GM18951 (cell line): Measurements from ENCODE around the gene IGBP1.

ENCODE experiments used
- POLR2A ChIP-seq: IDR thresholded peaks from 4 replicates; pipeline ENCODE4 v1.6.1; 2011; ENCODE audit warnings: mild to moderate bottlenecking; ENCODE audit not compliant: insufficient read length, insufficient read depth; ENCODE audit errors: extremely low read depth
- in situ Hi-C: fragments of 300-500 bp; cut with MboI; formaldehyde crosslinking; loops from one replicate; pipeline ENCODE4 v1.12.0; 2022; ENCODE audit warnings: low sequenced_read_pairs, mixed read lengths, inconsistent platforms; ENCODE audit not compliant: unreplicated experiment

Gene IGBP1

GRCh38 chrX:70128071-70128470 lies 5.2 kb upstream of the IGBP1 start:
- in situ Hi-C loops: no loop called here
- no peak for TF ChIP-seq POLR2A

DNA sequence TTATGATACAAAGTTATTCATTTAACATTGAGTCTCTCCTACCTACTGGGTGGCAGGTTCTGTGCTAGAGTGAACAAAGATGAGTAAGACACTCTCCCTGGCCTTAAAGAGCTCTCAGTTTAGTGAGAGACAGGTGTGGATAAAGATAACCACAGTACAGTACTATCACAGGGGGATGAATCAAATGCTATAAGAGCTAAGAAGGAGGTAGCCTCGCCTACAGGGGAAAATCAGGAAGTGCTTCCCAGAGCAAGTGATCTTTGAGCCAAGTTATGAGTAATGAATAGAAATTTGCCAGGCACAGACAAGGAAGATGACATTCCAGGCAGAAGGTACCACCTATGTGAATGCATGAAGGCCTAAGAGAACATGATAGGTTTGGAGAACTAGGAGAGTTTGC lies 3.4 kb upstream of the IGBP1 start:
- in situ Hi-C loops: no loop called here
- no peak for TF ChIP-seq POLR2A

DNA sequence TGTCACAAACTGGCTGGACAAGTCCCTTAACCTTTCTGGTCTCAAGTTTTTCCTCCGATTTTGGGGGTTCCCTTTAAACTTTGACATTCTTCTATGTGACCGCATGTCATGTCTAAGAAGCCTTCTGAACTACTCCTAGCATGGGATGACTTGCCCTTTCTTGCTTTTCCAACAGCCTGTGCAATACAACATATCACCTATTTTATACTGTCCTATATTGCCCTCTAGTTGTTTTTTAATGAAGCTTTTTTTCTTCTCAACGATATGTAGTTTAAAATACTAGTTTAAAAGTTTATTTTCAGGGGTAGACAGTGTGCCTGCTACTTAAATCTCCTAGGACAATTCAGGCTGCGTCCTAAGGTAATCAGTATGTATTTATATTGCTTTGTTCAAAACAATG lies 1.0 kb upstream of the IGBP1 start:
- TF ChIP-seq POLR2A: no peak
- in situ Hi-C loops: no loop called here

DNA sequence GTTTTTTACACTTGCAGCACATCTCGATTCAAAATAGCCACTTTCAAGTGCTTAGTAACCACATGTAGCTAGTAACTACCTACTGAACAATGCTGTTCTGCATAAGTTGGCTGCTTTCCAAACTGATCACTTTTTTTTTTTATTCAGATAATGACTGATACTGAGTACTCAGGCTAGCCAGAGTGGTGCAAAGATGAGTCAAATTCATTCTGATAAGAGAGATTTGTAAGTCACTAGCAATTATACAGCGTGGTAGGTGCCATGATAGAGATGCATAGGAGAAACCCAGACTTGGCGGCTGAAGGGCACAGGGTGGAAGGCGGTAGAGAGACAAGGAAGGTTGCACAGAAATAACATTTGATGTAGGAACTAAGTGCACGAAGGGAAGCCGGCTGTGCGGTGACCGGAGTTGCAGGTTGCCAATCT lies 357 bp upstream of the IGBP1 start:
- in situ Hi-C loops: no loop called here
- TF ChIP-seq POLR2A: no peak

GRCh38 chrX:70134116-70134477 lies 850 bp downstream of the IGBP1 start:
- no peak for TF ChIP-seq POLR2A
- in situ Hi-C loops: no loop called here

- no peak for TF ChIP-seq POLR2A
- in situ Hi-C loops: no loop called here
These were observed 5.4 kb downstream of the IGBP1 start for GRCh38 chrX:70138622-70139021.

DNA sequence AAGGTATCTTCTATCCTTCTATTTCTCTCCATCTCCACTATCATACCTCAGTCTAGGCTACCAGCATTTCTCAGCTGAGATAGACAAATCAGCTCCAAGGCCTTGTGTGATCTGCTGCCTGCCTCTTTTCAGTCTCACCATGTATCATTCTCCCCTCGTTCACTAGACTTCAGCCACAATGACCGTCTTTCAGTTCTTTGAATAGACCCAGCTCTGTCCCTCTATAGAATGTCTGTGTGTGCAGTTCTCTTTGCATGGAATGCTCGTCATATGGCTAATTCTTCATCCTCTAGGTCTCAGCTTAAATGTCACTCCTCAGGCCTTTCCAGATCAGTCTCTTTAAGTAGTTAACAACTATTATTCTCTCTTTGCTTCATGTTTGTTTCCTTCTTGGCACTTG lies 6.5 kb downstream of the IGBP1 start:
- TF ChIP-seq POLR2A: no peak
- in situ Hi-C loops: no loop called here

GRCh38 chrX:70141373-70141772 lies 8.1 kb downstream of the IGBP1 start:
- no peak for TF ChIP-seq POLR2A

DNA sequence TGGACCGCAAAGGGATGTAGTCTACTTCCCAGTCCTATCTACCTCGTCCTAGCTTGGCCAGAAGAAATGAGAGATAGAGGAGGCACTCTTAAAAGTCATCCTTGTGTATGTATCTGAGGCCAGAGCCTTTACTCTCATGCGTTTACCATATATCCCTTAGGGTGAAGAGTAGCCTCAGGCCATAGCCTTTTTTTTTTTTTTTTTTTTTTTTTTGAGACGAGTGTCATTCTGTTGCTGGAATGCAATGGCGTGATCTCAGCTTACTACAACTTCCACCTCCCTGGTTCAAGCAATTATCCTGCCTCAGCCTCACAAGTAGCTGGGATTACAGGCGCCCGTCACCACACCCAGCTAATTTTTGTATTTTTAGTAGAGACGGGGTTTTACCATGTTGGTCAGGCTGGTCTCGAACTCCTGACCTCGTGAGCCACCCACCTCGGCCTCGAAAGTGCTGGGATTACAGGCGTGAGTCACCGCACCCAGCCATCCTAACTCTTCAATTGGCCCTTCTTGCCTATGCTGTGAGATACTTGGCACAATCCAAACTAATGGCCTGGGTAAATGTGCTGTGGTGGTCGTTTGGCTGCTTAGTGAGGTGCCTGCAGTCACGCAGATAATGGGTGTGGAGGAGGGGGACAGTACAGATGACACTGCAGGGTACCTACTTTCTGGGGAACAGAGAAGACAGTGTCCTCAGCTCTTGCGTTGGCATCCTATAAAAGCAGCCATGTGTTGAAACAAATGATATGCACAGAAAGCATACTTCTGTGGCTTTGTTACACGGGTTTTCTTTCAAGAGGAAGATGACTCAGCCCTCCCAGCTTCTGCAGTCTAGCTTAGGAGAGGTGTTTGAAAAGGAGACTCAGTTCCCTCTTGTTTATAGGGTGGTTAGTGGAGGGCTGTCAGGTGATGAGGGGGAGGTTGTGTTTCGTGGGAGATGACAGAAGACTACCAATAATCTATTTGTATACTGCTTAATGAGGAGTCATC lies 33.6 kb downstream of the IGBP1 start:
- no peak for TF ChIP-seq POLR2A
- in situ Hi-C loops: no loop called here

More at GRCh38 chrX:70141373-70141772, 8.1 kb downstream of the IGBP1 start:
- in situ Hi-C loops: no loop called here

GRCh38 chrX:70168238-70169188 lies 35.3 kb downstream of the IGBP1 start:
- no peak for TF ChIP-seq POLR2A
- in situ Hi-C loops: no loop called here

DNA sequence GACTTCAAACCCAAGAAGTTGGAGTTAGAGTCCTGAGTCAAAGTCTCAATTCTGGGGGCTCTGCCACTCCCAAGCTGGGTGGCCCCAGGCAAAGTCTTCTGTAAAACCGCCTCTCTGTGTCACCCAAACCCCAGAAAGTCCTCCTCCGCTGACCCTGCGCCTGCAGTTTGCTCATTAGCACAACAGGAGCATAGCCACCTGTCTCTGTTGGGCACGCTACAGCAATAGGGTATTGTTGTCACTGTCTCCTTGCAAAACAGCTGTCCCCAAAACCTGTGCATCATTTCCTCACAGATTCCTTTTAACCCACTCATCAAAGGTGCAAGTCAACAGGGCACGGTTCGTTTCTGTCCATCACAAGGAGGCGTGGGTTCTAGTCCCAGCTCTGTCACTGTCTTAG lies 36.0 kb downstream of the IGBP1 start:
- in situ Hi-C loops: no loop called here
- no peak for TF ChIP-seq POLR2A

DNA sequence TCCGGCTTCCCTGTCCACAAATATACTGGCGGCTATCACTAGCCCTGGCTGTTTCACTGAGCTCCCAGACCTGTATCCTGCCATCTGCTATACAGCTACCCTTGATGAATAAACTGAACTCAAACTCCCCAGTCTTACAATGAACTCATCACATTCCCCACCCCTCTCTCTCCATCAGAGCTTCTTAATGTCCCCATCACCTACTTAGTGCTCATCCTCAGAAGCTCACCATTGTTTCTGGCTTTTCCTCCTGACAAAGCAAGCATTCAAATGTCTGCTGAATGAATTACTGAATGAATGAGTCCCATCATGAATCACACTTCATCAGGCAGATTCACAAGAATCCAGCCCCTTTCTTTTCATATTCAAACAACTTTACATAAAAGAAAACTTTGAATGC lies 38.4 kb downstream of the IGBP1 start:
- in situ Hi-C loops: no loop called here
- TF ChIP-seq POLR2A: no peak

DNA sequence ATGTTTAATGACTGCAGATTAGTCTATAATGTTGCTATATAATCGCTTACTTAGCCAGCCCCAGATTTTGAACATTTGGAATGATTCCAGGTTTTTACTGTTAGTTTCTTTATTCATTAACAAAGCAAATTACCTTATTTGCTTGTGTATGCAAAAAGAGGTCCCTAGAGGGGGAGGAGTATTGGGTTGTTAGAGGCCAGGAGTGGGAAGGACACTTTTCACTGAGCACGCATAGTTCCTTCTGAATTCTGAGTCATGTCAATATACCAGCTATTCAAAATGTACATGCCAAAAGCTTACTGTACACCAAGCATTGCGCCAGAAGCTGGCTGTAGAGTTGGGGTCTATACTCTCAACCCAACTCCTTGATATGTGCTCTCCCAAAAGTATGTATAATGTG lies 39.0 kb downstream of the IGBP1 start:
- TF ChIP-seq POLR2A: no peak
- in situ Hi-C loops: no loop called here
